OCI-LY7 (cell line): Measurements from ENCODE around the gene KCNQ2. TPM values are rescaled to one million over a fixed set of nuclear protein-coding genes. Genes with fewer than 3 reads are reported as not detected.

Source experiments
- BruUV-seq: library from RNA; stranded (reverse); fragments of 400-500 nt; replicated peaks from 2 replicates; lab custom pipeline; 2021; lab: Mats Ljungman, UMichigan
- CTCF ChIA-PET: fragments of 300-600 bp; sonication (Branson Sonifier 250); formaldehyde crosslinking; loops from one replicate; lab custom pipeline; 2022; ENCODE audit warnings: antibody characterized with exemption; ENCODE audit not compliant: unreplicated experiment; lab: Charles Lee
- POLR2A ChIA-PET: fragments of 300-600 bp; sonication (Branson Sonifier 250); formaldehyde crosslinking; loops from one replicate; lab custom pipeline; 2022; ENCODE audit warnings: antibody characterized with exemption; lab: Charles Lee
- DNase-seq: peaks from one replicate; pipeline ENCODE4 v3.0.0-alpha.2; 2015; ENCODE audit warnings: low spot score
- H2AFZ ChIP-seq: fragments of 200-600 bp; sonication (generic), shearing (Covaris generic); 2 replicates; pipeline ENCODE4 v1.6.1; 2014; ENCODE audit warnings: mild to moderate bottlenecking, antibody characterized with exemption, low read length, moderate library complexity
- H3K27ac ChIP-seq: fragments of 200-600 bp; sonication (generic); 2 replicates; pipeline ENCODE4 v1.5.1; 2014; ENCODE audit warnings: mixed run types, low read depth, mild to moderate bottlenecking, moderate library complexity, low read length, inconsistent platforms; ENCODE audit not compliant: poor library complexity, severe bottlenecking
- H3K36me3 ChIP-seq: fragments of 200-600 bp; sonication (generic); 2 replicates; pipeline ENCODE4 v1.6.1; 2014; ENCODE audit warnings: mild to moderate bottlenecking, antibody characterized with exemption, low read length, moderate library complexity, mixed read lengths; ENCODE audit not compliant: insufficient read depth
- H3K4me1 ChIP-seq: fragments of 200-600 bp; sonication (generic); 2 replicates; pipeline ENCODE4 v1.5.1; 2014; ENCODE audit warnings: mild to moderate bottlenecking, low read length; ENCODE audit not compliant: insufficient read depth, poor library complexity, severe bottlenecking
- H3K4me2 ChIP-seq: fragments of 200-600 bp; sonication (generic); 2 replicates; pipeline ENCODE4 v1.6.1; 2014; ENCODE audit warnings: mild to moderate bottlenecking, low read length
- H3K4me3 ChIP-seq: fragments of 200-600 bp; sonication (generic); 2 replicates; pipeline ENCODE4 v1.5.1; 2014; ENCODE audit warnings: mild to moderate bottlenecking, low read depth, low read length; ENCODE audit not compliant: poor library complexity, severe bottlenecking
- H3K79me2 ChIP-seq: fragments of 200-600 bp; sonication (generic); 2 replicates; pipeline ENCODE4 v1.6.1; 2016; ENCODE audit warnings: low read depth, mild to moderate bottlenecking, low read length, moderate library complexity, mixed read lengths; ENCODE audit not compliant: insufficient read depth
- H3K9me2 ChIP-seq: fragments of 200-600 bp; sonication (generic); 2 replicates; pipeline ENCODE4 v1.6.1; 2016; ENCODE audit warnings: mild to moderate bottlenecking, low read length, mixed read lengths; ENCODE audit not compliant: insufficient read depth
- H3K9me3 ChIP-seq: fragments of 200-600 bp; sonication (generic); 2 replicates; pipeline ENCODE4 v1.6.1; 2014; ENCODE audit warnings: mild to moderate bottlenecking, mixed run types, low read length, mixed read lengths
- H4K20me1 ChIP-seq: fragments of 200-600 bp; sonication (generic); 2 replicates; pipeline ENCODE4 v1.6.1; 2014; ENCODE audit warnings: mild to moderate bottlenecking, antibody characterized with exemption, low read length, moderate library complexity, mixed read lengths; ENCODE audit not compliant: insufficient read depth
- EZH2phosphoT487 ChIP-seq: fragments of 200-600 bp; sonication (generic); IDR thresholded peaks from 2 replicates; pipeline ENCODE4 v1.6.1; 2018; ENCODE audit warnings: low read depth, borderline replicate concordance, mild to moderate bottlenecking, mixed run types, antibody characterized with exemption, low read length, moderate library complexity, mixed read lengths
- intact Hi-C: fragments of 100-400 bp; cut with micrococcal nuclease; formaldehyde crosslinking; loops from one replicate; pipeline ENCODE4 v1.10.0; 2022; ENCODE audit not compliant: unreplicated experiment
- total RNA-seq, 2 experiments: library from RNA; depleted of rRNA in 1 of 2; stranded (reverse); fragments of >200 nt in 1 of 2; shearing (Covaris generic) in 1 of 2; gene quantifications; 2 replicates each; pipeline ENCODE4 v1.2.3, GENCODE V29; 2014 to 2022
- TF ChIP-seq, protein P1 (sequence below): fragments of 200-600 bp; sonication (generic); conservative IDR thresholded peaks from 2 replicates; pipeline ENCODE4 v1.5.1; 2014; ENCODE audit warnings: mild to moderate bottlenecking, antibody characterized with exemption, low read length, moderate library complexity, mixed read lengths

Gene KCNQ2
- total RNA-seq, 2 experiments from 2014 or later, result not detected

- Histone ChIP-seq H3K9me3 (no peaks in the 10 kb centered on the region), H3K9me2 (no peaks in the 10 kb centered on the region), H3K4me1 (no peaks in the 10 kb centered on the region), H4K20me1 (no peaks in the 10 kb centered on the region), H3K4me2 (no peak overlapping the region), H3K4me3 (no peak overlapping the region), H3K79me2 (no peaks in the 10 kb centered on the region), H3K27ac (no peak overlapping the region), H3K36me3 (no peaks in the 10 kb centered on the region), H2AFZ (no peak overlapping the region)
- no TSS peak for BruUV-seq
- intact Hi-C loops, result no loop called here
- POLR2A ChIA-PET, result no interaction called here
- DNase-seq, result no peak
- CTCF ChIA-PET, result no interaction called here
- TF ChIP-seq EZH2phosphoT487, result no peak
- TF ChIP-seq, protein P1, sequence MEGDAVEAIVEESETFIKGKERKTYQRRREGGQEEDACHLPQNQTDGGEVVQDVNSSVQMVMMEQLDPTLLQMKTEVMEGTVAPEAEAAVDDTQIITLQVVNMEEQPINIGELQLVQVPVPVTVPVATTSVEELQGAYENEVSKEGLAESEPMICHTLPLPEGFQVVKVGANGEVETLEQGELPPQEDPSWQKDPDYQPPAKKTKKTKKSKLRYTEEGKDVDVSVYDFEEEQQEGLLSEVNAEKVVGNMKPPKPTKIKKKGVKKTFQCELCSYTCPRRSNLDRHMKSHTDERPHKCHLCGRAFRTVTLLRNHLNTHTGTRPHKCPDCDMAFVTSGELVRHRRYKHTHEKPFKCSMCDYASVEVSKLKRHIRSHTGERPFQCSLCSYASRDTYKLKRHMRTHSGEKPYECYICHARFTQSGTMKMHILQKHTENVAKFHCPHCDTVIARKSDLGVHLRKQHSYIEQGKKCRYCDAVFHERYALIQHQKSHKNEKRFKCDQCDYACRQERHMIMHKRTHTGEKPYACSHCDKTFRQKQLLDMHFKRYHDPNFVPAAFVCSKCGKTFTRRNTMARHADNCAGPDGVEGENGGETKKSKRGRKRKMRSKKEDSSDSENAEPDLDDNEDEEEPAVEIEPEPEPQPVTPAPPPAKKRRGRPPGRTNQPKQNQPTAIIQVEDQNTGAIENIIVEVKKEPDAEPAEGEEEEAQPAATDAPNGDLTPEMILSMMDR, result no peak
Measured at GRCh38 chr20:63461104-63461763, 11.2 kb downstream of the KCNQ2 start.

GRCh38 chr20:63459070-63459380 lies 13.4 kb downstream of the KCNQ2 start:
- Histone ChIP-seq H2AFZ (no peak overlapping the region), H4K20me1 (no peaks in the 10 kb centered on the region), H3K4me3 (no peak overlapping the region), H3K27ac (no peak overlapping the region), H3K9me2 (no peaks in the 10 kb centered on the region), H3K9me3 (no peaks in the 10 kb centered on the region), H3K36me3 (no peaks in the 10 kb centered on the region), H3K4me2 (no peak overlapping the region), H3K79me2 (no peaks in the 10 kb centered on the region), H3K4me1 (no peaks in the 10 kb centered on the region)
- TF ChIP-seq EZH2phosphoT487, result no peak
- TF ChIP-seq, protein P1, result no peak
- POLR2A ChIA-PET, result no interaction called here
- intact Hi-C loops, result no loop called here
- DNase-seq, result no peak
- CTCF ChIA-PET, result no interaction called here
- no TSS peak for BruUV-seq

- POLR2A ChIA-PET, result no interaction called here
- Histone ChIP-seq H4K20me1 (no peaks in the 10 kb centered on the region), H3K4me2 (no peak overlapping the region), H3K4me3 (no peak overlapping the region), H3K36me3 (no peaks in the 10 kb centered on the region), H3K4me1 (no peaks in the 10 kb centered on the region), H3K9me2 (no peaks in the 10 kb centered on the region), H3K27ac (no peak overlapping the region), H2AFZ (no peak overlapping the region), H3K79me2 (no peaks in the 10 kb centered on the region), H3K9me3 (no peaks in the 10 kb centered on the region)
- BruUV-seq, result no TSS peak
- TF ChIP-seq, protein P1, result no peak
- TF ChIP-seq EZH2phosphoT487, result no peak
- intact Hi-C loops, result no loop called here
- no peak for DNase-seq
- CTCF ChIA-PET, result no interaction called here
Measured at GRCh38 chr20:63458170-63459069, 14.0 kb downstream of the KCNQ2 start.
